GM23338 (cell line): ENCODE data around the gene NRBP1. TPM values are rescaled to one million over a fixed set of nuclear protein-coding genes. Genes with fewer than 3 reads are reported as not detected.

Experiments
- ATAC-seq: fragments of 200-7000 bp; cut with Tn5 transposase; 3 replicates; pipeline ENCODE4 v1.9.1; 2020
- DNase-seq: peaks from one replicate; pipeline ENCODE4 v3.0.0-alpha.2; 2015; ENCODE audit warnings: low spot score
- H2AFZ ChIP-seq: fragments of 200-600 bp; sonication (generic); 2 replicates; pipeline ENCODE4 v1.8.0; 2016; ENCODE audit warnings: antibody characterized with exemption, mild to moderate bottlenecking, moderate library complexity
- H3F3A ChIP-seq: fragments of 200-600 bp; sonication (generic); replicated peaks from 2 replicates; pipeline ENCODE4 v1.8.0; 2017; ENCODE audit warnings: antibody characterized with exemption, mixed run types, low read depth
- H3K27ac ChIP-seq: fragments of 200-600 bp; sonication (generic); 2 replicates; pipeline ENCODE4 v1.6.1; 2016; ENCODE audit warnings: low read depth
- H3K27me3 ChIP-seq: fragments of 200-600 bp; sonication (generic); 2 replicates; pipeline ENCODE4 v1.8.0; 2016; ENCODE audit warnings: mild to moderate bottlenecking, mixed run types, moderate library complexity; ENCODE audit not compliant: insufficient read depth
- H3K36me3 ChIP-seq: fragments of 200-600 bp; sonication (generic); 2 replicates; pipeline ENCODE4 v1.8.0; 2016; ENCODE audit warnings: mild to moderate bottlenecking; ENCODE audit not compliant: insufficient read depth
- H3K4me1 ChIP-seq: fragments of 200-600 bp; sonication (generic); 2 replicates; pipeline ENCODE4 v1.8.0; 2016; ENCODE audit warnings: mild to moderate bottlenecking, moderate library complexity; ENCODE audit not compliant: insufficient read depth
- H3K4me2 ChIP-seq: fragments of 200-600 bp; sonication (generic); 2 replicates; pipeline ENCODE4 v1.7.1; 2017; ENCODE audit warnings: mixed run types
- H3K4me3 ChIP-seq: fragments of 200-600 bp; sonication (generic); 2 replicates; pipeline ENCODE4 v1.6.1; 2016; ENCODE audit warnings: mixed run types
- H3K79me2 ChIP-seq: fragments of 200-600 bp; sonication (generic); replicated peaks from 2 replicates; pipeline ENCODE4 v1.8.0; 2017; ENCODE audit warnings: mild to moderate bottlenecking; ENCODE audit not compliant: insufficient read depth
- H3K9me2 ChIP-seq: fragments of 200-600 bp; sonication (generic); 2 replicates; pipeline ENCODE4 v1.8.0; 2017; ENCODE audit not compliant: insufficient read depth
- H4K20me1 ChIP-seq: fragments of 200-600 bp; sonication (generic); replicated peaks from 2 replicates; pipeline ENCODE4 v1.8.0; 2017; ENCODE audit warnings: mild to moderate bottlenecking; ENCODE audit not compliant: insufficient read depth
- H3K27ac Mint-ChIP-seq: 2 replicates; pipeline ENCODE4 v1.8.0; 2020; ENCODE audit warnings: inconsistent platforms, mild to moderate bottlenecking, moderate library complexity, mixed read lengths
- H3K27me3 Mint-ChIP-seq: 3 replicates; pipeline ENCODE4 v1.8.0; 2022; ENCODE audit warnings: low read depth, mild to moderate bottlenecking, moderate library complexity, mixed read lengths, inconsistent platforms; ENCODE audit not compliant: insufficient read depth, poor library complexity
- H3K36me3 Mint-ChIP-seq: 3 replicates; pipeline ENCODE4 v1.8.0; 2021; ENCODE audit warnings: low read depth, mild to moderate bottlenecking, inconsistent platforms, moderate library complexity, mixed read lengths
- H3K4me1 Mint-ChIP-seq: 3 replicates; pipeline ENCODE4 v1.8.0; 2020; ENCODE audit warnings: mild to moderate bottlenecking, inconsistent platforms, mixed read lengths
- H3K4me3 Mint-ChIP-seq: 3 replicates; pipeline ENCODE4 v1.8.0; 2021; ENCODE audit warnings: moderate library complexity, mild to moderate bottlenecking, inconsistent platforms, mixed read lengths
- H3K9me3 Mint-ChIP-seq: 3 replicates; pipeline ENCODE4 v1.8.0; 2020; ENCODE audit warnings: moderate library complexity, mild to moderate bottlenecking, inconsistent platforms, mixed read lengths
- CREB1 ChIP-seq: fragments of 250-450 bp; sonication (Bioruptor Pico); IDR thresholded peaks from 2 replicates; pipeline ENCODE4 v1.5.0; 2020; ENCODE audit warnings: low read depth, mild to moderate bottlenecking, moderate library complexity
- CTCF ChIP-seq, 2 experiments: fragments of 200-600 bp in 1 of 2; sonication (generic) in 1 of 2; conservative IDR thresholded peaks; 2 replicates each; pipeline versions ENCODE4 v1.5.1 to v1.6.1; 2016 to 2017; ENCODE audit warnings: antibody characterized with exemption in 2 of 2, low read depth in 2 of 2, mild to moderate bottlenecking in 2 of 2, moderate library complexity in 1 of 2
- EZH2 ChIP-seq: fragments of 200-600 bp; sonication (generic); IDR thresholded peaks from one replicate; pipeline ENCODE4 v1.8.0; 2017; ENCODE audit warnings: antibody characterized with exemption, mild to moderate bottlenecking, low read depth; ENCODE audit not compliant: unreplicated experiment
- EZH2phosphoT487 ChIP-seq: fragments of 200-600 bp; sonication (generic); IDR thresholded peaks from one replicate; pipeline ENCODE4 v1.8.1; 2018; ENCODE audit warnings: antibody characterized with exemption; ENCODE audit not compliant: unreplicated experiment
- JUNB ChIP-seq: IDR thresholded peaks from one replicate; pipeline ENCODE4 v1.6.1; 2016; ENCODE audit warnings: antibody characterized with exemption; ENCODE audit not compliant: unreplicated experiment
- NANOG ChIP-seq: IDR thresholded peaks from 2 replicates; pipeline ENCODE4 v1.6.1; 2016; ENCODE audit warnings: antibody characterized with exemption, borderline replicate concordance
- REST ChIP-seq: IDR thresholded peaks from one replicate; pipeline ENCODE4 v1.6.1; 2018; ENCODE audit warnings: antibody characterized with exemption; ENCODE audit not compliant: unreplicated experiment
- STAT1 ChIP-seq: IDR thresholded peaks from one replicate; pipeline ENCODE4 v1.6.1; 2016; ENCODE audit warnings: antibody characterized with exemption; ENCODE audit not compliant: unreplicated experiment
- ZNF114 ChIP-seq: fragments of 250-450 bp; sonication (Bioruptor Pico); IDR thresholded peaks from 2 replicates; pipeline ENCODE4 v1.5.0; 2020; ENCODE audit warnings: mild to moderate bottlenecking, moderate library complexity
- ZNF462 ChIP-seq: fragments of 250-450 bp; sonication (Bioruptor Pico); IDR thresholded peaks from 2 replicates; pipeline ENCODE4 v1.5.0; 2020; ENCODE audit warnings: mild to moderate bottlenecking, moderate library complexity
- polyA plus RNA-seq: library from polyadenylated mRNA; unstranded; fragments of >200 nt; fragmentation: Nextera tagmentation; extraction: Ambion mirVana; gene quantifications from 2 replicates; pipeline ENCODE4 v1.2.1, GENCODE V29; 2016
- total RNA-seq: library from RNA; depleted of rRNA; stranded (reverse); fragments of >200 nt; shearing (Covaris generic); gene quantifications from 2 replicates; pipeline ENCODE4 v1.2.3, GENCODE V29; 2014

The NRBP1 gene
- total and polyA plus RNA-seq, 2 experiments from 2014 or later = 75.0 to 128 TPM

- Histone ChIP-seq H3F3A (no peaks in the 10 kb centered on the region), H2AFZ (no peak overlapping the region), H4K20me1 (no peaks in the 10 kb centered on the region), H3K27me3 (no peaks in the 10 kb centered on the region), H3K27ac (no peak overlapping the region), H3K36me3 (no peaks in the 10 kb centered on the region), H3K4me1 (no peaks in the 10 kb centered on the region), H3K4me3 (no peak overlapping the region), H3K4me2 (no peak overlapping the region), H3K79me2 (no peaks in the 10 kb centered on the region), H3K9me2 (peaks cover 2% of the 10 kb centered on the region; the same call in 1 of the 2 replicates)
- Mint-ChIP-seq H3K4me3 (no peak overlapping the region), H3K36me3 (no peaks in the 10 kb centered on the region), H3K9me3 (no peaks in the 10 kb centered on the region), H3K27me3 (peaks cover 3% of the 10 kb centered on the region), H3K4me1 (no peaks in the 10 kb centered on the region), H3K27ac (no peak overlapping the region)
- ATAC-seq = no peak
- DNase-seq = no peak
- no peak for TF ChIP-seq CTCF (conservative IDR thresholded peaks at IDR 0.05; ENCODE audit: low read depth in 2 of 2)
- no peak for TF ChIP-seq REST
- TF ChIP-seq EZH2phosphoT487 = no peak
- no peak for TF ChIP-seq EZH2
- TF ChIP-seq STAT1 = no peak
- no peak for TF ChIP-seq ZNF462 (CRISPR knock-in tag)
- no peak for TF ChIP-seq NANOG
- no peak for TF ChIP-seq JUNB
- no peak for TF ChIP-seq ZNF114 (CRISPR knock-in tag)
- TF ChIP-seq CREB1 (CRISPR knock-in tag) = no peak
Observed at GRCh38 chr2:27416151-27416550, 12.3 kb upstream of the NRBP1 start.
